SKM-1 treated with dmso at 0.1 percent for 144 hours (cell line): ENCODE measurements around the gene MMS19.
"Not testable (repeated sequence)": the region's sequence is repeated elsewhere in the genome, so short reads cannot be mapped to it uniquely, and the experiment has no call there.

ENCODE experiments used
- DNase-seq: peaks from one replicate; lab custom pipeline; 2025; ENCODE audit not compliant: unreplicated experiment; lab: John Stamatoyannopoulos, UW

Gene MMS19

GRCh38 chr10:97506199-97506991, 8.2 kb upstream of the MMS19 start:
- no peak for DNase-seq

- DNase-seq, result peak; percentile 49
Measured at GRCh38 chr10:97505152-97505551, 6.9 kb upstream of the MMS19 start.

GRCh38 chr10:97503406-97503805, 5.2 kb upstream of the MMS19 start:
- DNase-seq, result peak; percentile 28

GRCh38 chr10:97502916-97503315, 4.7 kb upstream of the MMS19 start:
- DNase-seq, result no peak

GRCh38 chr10:97500297-97500575, 2.0 kb upstream of the MMS19 start:
- DNase-seq, result no peak

GRCh38 chr10:97499561-97500296, 1.5 kb upstream of the MMS19 start:
- DNase-seq, result peak; percentile 54

GRCh38 chr10:97498841-97499560, 779 bp upstream of the MMS19 start, which contains the start of gene UBTD1:
UBTD1 (plus strand) TSS chr10:97498924; CDS start chr10:97499204, 280 bp downstream.
- DNase-seq, result no peak

- peak; percentile 72 for DNase-seq
Measured at GRCh38 chr10:97497572-97498075, 598 bp downstream of the MMS19 start.

GRCh38 chr10:97494863-97495506, 3.2 kb downstream of the MMS19 start:
- no peak for DNase-seq

- no peak for DNase-seq
Measured at GRCh38 chr10:97494151-97494550, 4.1 kb downstream of the MMS19 start.

- no peak for DNase-seq
Measured at GRCh38 chr10:97490592-97490991, 7.6 kb downstream of the MMS19 start.

GRCh38 chr10:97485647-97486281, 12.5 kb downstream of the MMS19 start:
- no peak for DNase-seq

- no peak for DNase-seq
Measured at GRCh38 chr10:97483921-97484320, 14.3 kb downstream of the MMS19 start.

GRCh38 chr10:97483506-97483905, 14.7 kb downstream of the MMS19 start:
- DNase-seq, result no peak

GRCh38 chr10:97482381-97482780, 15.8 kb downstream of the MMS19 start:
- DNase-seq, result no peak

GRCh38 chr10:97481071-97481470, 17.2 kb downstream of the MMS19 start:
- DNase-seq, result no peak

- no peak for DNase-seq
Measured at GRCh38 chr10:97479939-97480338, 18.3 kb downstream of the MMS19 start.

- DNase-seq, result not testable (repeated sequence)
Measured at GRCh38 chr10:97479410-97479809, 18.8 kb downstream of the MMS19 start.

- DNase-seq, result peak; percentile 44
Measured at GRCh38 chr10:97475936-97476594, 22.2 kb downstream of the MMS19 start.

GRCh38 chr10:97474918-97475317, 23.3 kb downstream of the MMS19 start:
- DNase-seq, result no peak
